HG03039 (cell line): ENCODE data around the gene SV2B.

ENCODE experiments used
- ATAC-seq: cut with Tn5 transposase; IDR thresholded peaks from one replicate; pipeline ENCODE4 v1.9.1; 2021; ENCODE audit warnings: mild to moderate bottlenecking, moderate library complexity; ENCODE audit not compliant: unreplicated experiment

Gene SV2B

DNA sequence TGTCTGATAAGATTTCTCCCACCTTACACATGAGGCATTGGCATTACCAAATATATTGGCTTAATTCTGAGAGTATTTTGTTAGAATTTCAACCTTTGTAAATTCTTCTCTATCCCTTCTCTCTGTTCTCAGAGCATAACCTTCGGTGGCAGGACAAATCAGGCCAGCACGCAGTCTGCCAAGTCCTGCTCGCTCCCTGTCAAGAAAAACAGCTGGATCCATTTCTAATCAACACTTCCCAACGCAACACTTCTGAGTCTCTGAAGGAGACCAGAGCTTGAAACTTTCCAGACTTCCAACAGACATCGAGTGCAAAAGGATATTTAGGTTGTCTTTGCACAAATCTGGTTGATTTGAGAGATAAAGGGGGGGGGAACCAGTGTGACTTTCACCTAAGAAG is 125.7 kb downstream of the SV2B start:
- ATAC-seq, result no peak

DNA sequence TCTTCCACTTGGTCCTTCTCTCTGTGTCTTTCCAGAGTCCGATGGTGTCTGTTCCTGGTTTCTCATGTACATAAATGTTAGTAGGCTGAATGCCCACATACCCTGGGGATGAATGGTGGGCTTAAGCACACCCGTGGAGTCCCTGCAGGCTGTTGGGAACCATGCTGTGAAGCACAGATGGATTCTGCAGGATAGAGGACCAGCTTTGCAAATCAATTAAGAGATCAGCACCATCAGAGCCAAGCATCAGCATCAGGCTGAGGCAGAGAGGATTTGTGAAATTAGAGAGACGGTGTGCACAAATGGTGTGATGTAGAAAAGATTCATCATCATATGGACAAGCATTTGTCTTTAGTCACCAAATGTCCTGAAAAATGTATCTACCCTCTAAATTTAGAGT is 127.1 kb downstream of the SV2B start:
- ATAC-seq, result no peak

DNA sequence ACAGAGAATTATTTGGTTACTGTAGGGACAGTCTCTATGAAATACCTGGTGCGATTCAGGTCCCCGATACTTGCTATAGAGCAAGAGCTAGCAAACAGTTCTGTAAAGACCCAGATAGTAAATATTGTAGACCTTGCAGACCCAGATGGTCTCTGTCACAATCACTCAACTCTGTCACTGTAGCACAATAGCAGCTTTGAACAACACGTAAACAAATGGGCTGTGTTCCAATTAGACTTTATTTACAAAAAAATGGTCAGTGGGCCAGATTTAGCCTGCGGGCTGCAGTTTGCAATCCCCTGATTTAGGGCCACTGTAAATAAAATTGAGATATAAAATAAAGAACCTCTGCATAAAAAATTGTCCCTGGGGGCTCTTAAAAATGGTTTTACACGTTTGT is 127.7 kb downstream of the SV2B start:
- no peak for ATAC-seq

DNA sequence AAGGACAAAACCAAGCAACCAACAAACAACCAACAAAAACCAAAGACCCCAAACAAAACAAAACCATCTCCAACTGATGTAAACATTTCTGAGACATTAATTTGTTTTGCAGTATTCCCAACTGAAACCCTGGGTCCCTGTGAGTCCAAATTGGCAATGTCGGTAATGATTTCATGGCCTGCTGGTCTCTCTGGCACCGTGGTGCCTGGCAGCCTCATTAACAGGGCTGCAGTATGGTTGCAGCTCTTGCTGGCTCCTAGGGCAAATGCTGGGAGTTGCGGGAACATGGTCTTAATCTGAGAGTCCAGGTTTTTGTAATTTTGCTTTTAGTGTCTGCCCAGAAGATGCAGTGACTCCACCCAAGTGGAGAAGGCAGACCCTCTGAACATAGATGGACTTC is 128.3 kb downstream of the SV2B start:
- ATAC-seq, result no peak

DNA sequence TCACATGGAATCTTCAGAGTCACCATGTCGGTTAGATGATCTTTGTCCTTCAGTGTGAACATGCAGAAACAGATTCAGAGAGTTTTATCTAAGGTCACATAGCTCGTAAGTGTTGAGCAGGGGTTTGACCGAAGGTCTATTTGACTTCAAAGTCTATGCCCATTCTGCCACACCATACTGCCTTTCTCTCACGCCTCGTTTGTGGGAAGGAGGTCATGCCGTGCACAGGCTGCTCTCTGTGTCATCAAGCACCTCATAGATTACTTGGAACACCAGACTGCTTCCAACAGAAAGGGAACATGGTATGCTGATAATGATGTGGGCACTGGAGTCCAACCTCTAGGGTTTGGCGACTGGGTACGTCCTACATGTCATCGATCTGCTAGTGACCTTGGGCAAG is 128.8 kb downstream of the SV2B start:
- no peak for ATAC-seq

DNA sequence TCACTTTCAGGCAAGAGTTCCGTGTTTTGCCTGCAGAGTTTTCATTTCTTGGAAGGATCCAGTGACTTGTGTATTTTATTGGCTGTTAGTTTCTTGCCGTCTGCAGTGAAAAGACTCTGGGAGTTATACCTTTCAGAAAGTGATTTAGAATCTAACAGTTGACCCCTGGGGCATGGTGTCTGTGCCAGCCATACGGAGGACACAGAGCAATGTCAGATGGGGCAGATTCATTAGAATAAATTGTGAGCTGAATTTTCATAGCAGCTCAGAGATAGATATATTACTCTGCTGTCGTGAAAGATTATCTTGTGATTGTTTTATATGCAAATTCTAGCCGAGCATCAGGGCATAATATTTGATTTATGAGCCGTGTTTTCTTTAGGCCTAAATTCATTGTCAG is 131.6 kb downstream of the SV2B start:
- ATAC-seq, result no peak

DNA sequence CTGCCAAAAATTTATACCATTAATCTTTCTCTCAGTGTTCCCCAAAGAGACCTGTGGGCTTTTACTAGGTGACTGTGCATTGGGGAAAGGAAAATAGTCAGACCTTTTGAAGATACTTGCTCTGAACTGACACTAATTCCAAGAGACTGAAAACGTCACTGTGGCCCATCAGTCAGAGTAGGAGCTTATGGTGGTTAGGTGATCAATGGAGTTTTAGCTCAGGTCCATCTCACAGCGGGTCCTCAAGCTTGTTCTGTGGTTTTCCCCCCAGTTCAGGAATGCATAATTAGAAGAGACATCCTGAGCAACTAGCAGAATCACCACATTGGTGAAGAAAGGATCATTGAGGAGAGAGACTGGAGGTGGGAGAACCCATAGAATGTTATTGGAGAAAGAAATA is 134.7 kb downstream of the SV2B start:
- ATAC-seq, result no peak

DNA sequence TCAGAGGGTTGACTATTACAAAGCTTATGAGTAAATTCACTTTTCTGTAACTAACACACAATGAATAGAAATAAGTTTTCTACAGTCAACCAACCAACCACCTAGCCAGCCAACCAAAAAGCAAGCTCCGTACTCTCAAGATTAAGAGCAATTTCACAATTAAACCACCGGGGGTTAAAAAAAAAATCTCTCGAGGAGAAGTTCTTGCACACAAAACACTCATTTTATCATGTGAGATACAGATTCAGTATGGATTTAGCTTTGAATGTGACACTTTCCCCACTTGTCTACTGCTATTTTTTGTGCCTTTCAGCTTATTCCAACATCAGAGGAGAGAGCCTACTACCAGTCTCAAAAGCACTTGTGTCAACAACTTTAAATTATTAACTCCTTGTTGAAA is 135.3 kb downstream of the SV2B start:
- no peak for ATAC-seq

DNA sequence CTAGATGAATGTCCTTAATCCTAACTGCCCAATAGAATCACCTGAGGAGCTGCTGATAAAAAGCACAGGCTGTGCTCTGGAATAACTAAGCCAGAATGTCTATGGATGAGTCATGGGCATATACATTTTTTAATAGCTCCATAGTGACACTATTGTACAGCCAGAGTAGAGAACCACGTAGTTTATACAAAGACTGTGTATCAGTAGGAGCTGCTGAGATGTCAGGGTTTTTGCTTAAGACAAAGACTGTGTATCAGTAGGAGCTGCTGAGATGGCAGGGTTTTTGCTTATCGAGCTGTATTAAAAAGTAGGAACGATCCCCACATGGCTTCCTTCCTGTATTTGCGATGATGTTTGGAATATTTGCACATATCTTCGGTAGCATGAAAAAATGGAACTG is 137.4 kb downstream of the SV2B start:
- ATAC-seq, result no peak

DNA sequence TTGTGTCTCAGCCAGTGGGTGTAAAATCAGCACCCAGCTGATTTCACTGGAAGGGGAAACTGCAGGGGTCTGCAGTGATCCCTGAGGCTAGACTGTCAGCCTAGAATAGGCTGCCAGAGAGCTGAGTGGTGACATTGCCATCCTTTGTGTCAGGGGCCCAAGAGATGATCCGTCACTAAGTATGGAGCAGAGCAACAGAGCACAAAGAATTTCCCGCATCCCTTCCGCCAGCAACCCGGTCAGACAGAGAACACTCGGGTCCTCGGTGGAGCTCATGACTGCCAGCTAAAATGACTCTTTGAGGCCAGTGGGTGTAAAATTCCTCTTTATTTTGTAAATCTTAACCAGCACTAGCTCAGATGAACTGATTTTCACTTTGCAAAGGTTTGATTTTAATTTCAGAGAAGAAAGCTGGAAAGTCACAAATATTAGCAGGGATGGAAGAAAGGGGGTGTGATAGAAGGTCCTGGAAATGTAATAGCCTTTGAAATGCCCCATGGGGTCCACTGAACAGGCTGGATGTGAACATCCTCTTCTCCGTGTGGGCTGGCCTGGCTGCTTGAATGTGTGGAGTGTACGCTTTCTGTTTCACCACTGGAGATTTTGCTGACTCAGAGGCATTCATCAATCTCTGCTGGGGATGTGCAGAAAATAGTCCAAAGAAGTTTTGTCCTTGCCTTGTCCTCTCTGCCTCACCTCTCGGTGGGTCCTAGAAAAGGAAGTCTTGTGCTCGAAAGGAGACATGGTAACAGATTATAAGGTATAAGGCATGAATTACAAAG is 138.8 kb downstream of the SV2B start:
- ATAC-seq, result no peak

DNA sequence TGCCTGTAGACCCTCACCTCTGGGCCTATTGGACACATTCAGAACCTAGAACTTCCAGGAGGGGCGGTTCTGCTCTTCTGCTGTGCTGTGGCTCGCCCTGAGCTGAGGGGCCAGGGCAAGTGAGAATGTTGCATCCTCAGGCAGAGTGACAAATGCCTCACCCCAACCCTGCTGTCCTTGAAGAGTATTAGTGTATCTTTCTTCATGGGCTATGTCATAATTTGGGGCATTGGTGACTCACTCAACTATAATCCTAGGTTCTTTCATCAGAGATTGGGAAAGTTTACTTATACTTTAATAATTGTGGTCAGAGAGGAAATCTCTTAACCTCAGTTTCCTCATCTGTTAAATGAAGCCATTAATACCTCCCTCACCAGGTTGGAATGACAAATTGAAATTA is 143.8 kb downstream of the SV2B start:
- no peak for ATAC-seq

DNA sequence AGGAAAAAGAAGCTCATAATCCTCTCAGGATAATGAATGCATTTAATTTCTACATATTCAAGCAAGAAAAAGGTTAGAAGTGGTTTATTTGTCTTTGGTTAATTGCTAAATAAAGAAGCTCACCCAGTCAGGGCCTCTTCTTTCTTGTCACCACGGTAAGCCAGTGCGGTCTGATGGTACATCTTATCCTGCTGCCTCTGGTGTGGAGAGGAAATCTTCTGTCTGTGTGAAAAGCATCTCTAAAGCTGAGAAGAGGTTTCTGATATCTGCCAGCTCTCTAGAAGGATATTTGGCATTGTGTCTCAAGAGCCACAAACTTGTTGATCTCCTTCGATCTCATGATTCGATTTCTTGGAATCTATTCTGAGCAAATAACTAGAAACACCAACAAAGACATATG is 144.9 kb downstream of the SV2B start:
- no peak for ATAC-seq

DNA sequence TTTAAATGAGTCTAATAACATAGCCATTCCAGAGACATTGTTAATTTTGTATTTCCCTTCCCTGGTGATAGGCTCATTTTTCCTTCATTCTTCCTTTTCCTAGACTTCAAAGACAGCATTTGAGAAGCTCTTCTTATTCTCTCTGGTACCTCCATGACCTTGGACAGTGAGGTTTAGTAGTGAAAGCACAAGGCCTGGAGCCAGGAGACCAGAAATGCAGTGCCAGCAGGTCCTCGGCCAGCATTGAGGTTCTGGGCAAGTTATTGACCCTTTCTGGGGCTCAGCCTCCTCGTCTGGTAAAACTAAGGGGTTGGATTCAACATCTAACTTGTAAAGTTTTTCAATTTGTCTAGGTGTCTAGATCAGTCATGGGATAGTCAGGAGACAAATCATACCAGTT is 146.9 kb downstream of the SV2B start:
- ATAC-seq, result no peak

DNA sequence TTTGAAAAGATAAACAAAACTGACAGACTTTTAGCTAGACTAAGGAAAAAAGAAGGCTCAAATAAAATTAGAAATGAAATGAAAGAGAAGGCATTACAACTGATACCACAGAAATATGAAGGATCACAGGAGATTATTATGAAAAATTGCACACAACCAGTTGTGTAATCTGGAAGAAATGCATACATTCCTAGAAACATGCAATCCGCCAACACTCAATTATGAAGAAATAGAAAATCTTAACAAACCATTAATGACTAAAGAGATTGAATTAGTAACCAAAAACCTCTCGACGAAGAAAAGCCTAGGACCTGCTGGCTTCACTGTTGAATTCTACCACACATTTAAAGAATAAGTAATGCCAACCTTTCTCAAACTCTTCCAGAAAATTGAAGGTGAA is 149.5 kb downstream of the SV2B start:
- no peak for ATAC-seq

DNA sequence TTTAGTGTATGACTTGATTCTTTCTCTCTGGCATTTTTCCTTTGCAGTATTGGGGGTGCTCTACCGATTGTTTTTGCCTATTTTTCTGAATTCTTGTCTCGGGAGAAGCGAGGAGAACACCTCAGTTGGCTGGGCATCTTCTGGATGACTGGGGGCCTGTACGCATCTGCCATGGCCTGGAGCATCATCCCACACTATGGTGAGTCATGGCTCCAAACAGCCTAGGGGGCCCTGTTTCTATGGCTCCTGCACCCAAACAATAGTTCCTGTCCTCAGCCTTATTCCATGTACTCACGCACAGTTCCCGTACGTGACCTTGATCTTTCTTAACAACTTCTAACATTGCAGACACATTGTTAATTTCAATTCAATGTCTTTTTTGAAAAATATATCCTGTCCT is 152.3 kb downstream of the SV2B start:
- ATAC-seq, result no peak

DNA sequence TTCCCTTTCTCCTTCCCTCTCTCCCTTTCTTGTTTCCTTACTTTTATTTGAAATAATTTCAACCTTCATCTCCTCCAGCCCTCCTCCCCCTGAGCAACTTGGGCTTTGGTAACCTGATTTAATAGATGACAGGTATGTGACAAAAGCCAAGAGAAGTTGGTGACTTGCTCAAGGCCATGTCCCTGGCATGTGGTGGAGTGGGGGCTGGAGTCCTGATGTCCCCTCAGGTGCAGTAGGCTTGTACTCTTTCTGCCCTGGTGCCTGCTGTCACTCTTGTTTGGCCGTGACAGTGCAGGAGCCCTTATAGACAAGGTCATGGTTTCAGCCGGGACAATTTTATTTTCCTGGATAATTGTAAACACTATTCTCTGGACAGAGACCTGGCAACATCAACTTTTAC is 152.7 kb downstream of the SV2B start:
- ATAC-seq, result no peak

DNA sequence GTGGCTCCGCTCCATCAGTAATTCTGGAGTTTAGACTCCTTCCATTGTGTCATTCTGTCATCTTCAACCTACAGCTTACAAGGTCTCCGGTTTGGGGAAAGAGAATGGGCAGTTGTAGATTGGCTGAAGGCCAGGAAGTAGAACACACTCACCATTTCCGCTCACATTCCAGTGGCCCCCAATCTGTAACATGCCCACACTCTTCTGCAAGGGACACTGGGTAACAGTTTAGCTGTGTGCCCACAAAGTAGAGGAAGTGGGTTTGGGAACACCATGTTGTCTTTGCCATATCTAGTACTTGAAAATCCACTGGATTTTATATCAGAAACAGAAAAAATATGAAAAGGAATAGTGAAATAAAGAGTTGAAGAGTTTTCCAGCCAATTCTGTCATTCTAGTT is 153.5 kb downstream of the SV2B start:
- ATAC-seq, result no peak

DNA sequence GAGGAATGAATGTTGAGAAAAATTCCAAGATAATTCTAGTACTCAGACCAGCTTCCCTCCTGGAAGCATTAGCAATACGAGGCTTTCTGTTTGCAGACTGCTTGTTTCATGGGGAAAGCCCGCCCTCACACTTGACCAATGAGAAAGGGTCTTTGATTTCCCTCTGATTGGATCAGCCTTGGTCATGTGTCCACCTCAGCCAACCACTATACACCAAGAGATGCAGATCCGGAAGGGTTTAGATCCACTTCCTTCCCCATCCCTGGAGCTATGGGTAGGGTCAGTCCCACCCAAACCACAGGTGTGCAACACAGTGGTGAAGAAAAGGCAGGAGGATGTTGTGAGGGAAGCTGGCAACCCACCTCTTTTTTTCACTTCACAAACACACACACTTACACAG is 154.7 kb downstream of the SV2B start:
- no peak for ATAC-seq

DNA sequence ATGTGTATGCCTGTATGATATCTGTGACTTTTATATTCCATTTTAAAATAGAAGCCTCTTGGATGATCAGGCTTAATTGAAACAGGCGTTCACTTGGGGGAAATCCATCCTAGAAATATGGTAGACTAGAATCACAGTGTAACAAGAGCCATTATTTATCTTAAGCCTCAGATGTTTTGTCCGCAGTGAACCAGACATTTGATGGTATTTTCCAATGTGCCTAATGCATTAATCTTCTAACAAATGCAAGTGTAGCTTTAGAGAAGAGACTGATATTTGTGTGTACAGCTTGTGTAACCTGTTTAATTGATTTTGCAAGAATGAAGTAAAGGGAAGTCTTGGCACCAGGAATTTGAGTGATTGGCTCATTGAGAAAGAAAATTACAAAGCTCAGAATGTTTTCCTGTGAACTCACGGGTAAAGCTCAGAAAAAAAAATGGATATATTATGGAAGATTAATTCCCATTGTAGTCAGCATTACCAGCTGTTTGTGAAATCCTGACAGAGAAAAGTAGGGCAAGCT is 155.7 kb downstream of the SV2B start:
- ATAC-seq, result no peak

DNA sequence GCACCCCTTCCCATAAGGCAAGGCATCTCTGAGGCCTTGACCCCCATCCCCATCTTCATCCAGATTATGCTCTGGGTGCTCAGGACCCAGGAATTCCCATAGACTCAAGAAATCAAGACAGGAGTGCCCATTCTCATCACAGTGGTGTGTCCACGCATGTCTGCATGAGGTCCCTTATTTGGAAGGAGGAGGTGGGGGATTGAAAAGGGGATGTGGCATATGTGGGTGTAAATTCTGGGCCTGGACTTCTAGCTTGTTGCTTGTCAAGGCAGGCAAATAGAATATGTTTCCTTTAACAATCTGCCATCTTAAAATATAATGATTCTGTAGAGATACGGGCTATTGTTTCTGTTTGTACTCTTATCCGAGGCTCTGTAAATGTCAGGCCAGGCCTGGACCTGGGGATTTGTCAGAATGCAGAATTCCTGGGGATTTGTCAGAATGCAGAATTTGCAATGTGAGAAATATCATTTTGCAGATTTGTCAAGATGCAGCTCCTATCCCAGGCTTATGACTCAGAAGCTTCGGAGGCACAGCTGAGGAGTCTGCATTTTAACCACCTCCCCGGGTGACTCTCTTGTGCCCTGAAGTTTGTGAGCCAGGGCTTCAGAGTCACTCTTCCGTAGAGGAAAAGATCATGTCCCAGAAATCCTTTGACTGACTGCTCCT is 157.8 kb downstream of the SV2B start:
- ATAC-seq, result no peak

DNA sequence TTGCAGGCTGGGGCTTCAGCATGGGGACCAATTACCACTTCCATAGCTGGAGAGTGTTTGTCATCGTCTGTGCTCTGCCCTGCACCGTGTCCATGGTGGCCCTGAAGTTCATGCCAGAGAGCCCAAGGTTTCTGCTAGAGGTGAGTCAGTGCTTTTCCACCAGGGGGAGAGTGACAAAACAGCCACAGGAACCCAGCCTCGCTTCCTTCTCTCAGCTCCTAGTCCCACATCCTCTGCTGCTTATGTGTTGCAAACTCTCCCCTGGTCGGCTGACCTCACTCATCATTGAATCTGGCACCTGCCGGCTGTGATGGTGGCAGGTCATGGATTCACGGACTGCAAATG is 158.3 kb downstream of the SV2B start:
- no peak for ATAC-seq

DNA sequence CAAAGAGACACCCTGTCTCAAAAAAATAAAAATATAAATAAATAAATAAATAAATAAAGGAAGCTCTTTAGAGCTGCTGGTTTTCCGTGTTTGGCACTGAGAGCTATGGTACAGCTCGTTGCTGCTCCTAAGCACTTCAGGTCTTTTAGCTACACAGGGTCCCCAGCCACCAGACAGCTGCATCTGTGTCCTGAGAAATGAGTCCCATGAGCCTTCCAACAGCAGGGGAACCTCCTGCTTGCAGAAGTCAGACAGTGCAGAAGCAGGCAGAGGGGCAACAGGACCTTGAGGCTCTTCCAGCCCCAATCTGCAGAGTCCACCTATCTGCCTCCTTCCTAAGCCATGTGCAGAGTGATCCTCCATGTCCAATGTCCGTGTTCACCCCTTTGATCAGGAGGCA is 159.0 kb downstream of the SV2B start:
- ATAC-seq, result no peak

DNA sequence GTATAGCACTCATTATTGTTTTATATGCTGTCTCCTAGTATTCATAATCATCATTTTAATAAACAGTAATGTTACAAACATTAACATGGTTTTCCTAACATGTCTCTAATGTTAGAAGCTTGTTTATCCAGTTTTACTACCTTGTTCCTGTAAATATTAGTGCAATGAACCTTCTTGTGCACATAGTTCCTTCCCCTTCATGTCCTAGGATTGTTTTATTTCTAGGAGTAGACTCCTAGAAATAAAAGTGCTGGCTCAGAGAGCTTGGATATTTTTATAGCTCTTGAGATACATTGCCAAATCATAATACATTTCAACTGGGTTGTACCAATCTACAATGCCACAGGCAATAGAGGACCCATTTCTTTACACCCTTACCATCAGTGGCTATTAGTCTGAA is 161.3 kb downstream of the SV2B start:
- ATAC-seq, result no peak
